Measurements from ENCODE around the gene GALNTL6. TPM values are rescaled to one million over a fixed set of nuclear protein-coding genes. Genes with fewer than 3 reads are reported as not detected.

GALNTL6 gene
- total and polyA plus RNA-seq, 2 experiments from 2014 or later: not detected

DNA sequence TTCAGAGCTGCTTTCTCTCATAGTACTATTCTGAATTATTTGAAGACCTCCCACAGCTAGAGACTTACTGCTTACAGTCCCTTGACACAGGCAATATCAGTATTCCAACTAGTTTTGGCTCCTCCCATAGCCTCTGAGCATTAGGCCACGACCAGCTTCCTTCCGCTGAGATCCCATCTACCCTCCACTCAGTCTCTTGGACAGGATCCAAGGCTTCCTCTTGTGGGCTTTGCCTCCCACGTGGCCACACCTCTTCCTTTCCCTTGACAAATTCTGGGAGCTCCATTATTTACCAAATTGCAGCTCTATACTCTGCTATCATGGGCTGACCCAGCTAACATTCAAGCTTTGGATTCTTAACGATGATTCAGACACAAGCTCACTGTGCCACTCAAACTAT is 885.1 kb downstream of the GALNTL6 start:
- Histone ChIP-seq H3K27ac (no peak overlapping the region), H3K79me2 (ENCODE audit: insufficient read depth) (no peaks in the 10 kb centered on the region), H3K27me3 (replicated peaks; ENCODE audit: insufficient read depth) (no peaks in the 10 kb centered on the region), H3K9ac (no peak overlapping the region), H3K9me3 (ENCODE audit: low read depth) (no peaks in the 10 kb centered on the region), H3F3A (ENCODE audit: insufficient read depth) (no peaks in the 10 kb centered on the region), H3K36me3 (ENCODE audit: low read depth) (no peaks in the 10 kb centered on the region), H3K9me2 (ENCODE audit: insufficient read depth) (no peaks in the 10 kb centered on the region), H3K4me3 (no peak overlapping the region), H3K4me2 (ENCODE audit: unreplicated experiment) (no peak overlapping the region), H2AFZ (no peak overlapping the region), H3K4me1 (ENCODE audit: insufficient read depth) (no peaks in the 10 kb centered on the region), H4K20me1 (ENCODE audit: insufficient read depth) (no peaks in the 10 kb centered on the region)
- 7 to 11% methylated on average over 4 of the region's 4 CpGs for WGBS, 2 experiments (ENCODE audit: low coverage in 1 of 2, low lambda C conversion rate in 2 of 2, missing lambda C conversion rate in 2 of 2)
- no peak for DNase-seq
- in situ Hi-C loops (cut with MboI): no loop called here
- TF ChIP-seq EZH2phosphoT487 (IDR thresholded peaks at IDR 0.05; ENCODE audit: insufficient read depth, low read depth) (no peak), EZH2 (IDR thresholded peaks at IDR 0.05; ENCODE audit: insufficient read depth, poor library complexity, severe bottlenecking) (no peak)

DNA sequence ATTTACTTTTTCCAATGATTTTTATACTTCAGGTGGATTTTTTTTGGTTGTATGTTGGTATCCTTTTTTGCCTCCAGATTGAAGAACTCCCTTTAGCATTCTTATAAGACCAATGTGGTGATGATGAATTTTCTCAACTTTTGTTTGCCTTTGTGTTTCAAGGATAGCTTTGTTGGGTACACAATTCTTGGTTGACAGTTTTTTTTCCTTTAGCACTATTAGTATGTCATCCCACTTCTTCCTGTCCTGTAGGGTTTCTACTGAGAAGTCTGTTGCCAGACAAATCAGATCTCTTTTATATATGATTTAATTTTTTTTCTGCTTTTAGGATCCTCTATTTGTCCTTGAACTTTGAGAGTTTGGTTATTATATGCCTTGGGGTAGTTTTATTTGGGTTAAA is 892.4 kb downstream of the GALNTL6 start:
- no peak for DNase-seq
- Histone ChIP-seq H4K20me1 (ENCODE audit: insufficient read depth) (no peaks in the 10 kb centered on the region), H3K4me1 (ENCODE audit: insufficient read depth) (no peaks in the 10 kb centered on the region), H3K27me3 (replicated peaks; ENCODE audit: insufficient read depth) (no peaks in the 10 kb centered on the region), H3K36me3 (ENCODE audit: low read depth) (no peaks in the 10 kb centered on the region), H2AFZ (no peak overlapping the region), H3K4me3 (no peak overlapping the region), H3K4me2 (ENCODE audit: unreplicated experiment) (no peak overlapping the region), H3K79me2 (ENCODE audit: insufficient read depth) (no peaks in the 10 kb centered on the region), H3K9me2 (ENCODE audit: insufficient read depth) (no peaks in the 10 kb centered on the region), H3K9ac (no peak overlapping the region), H3K27ac (no peak overlapping the region), H3K9me3 (ENCODE audit: low read depth) (no peaks in the 10 kb centered on the region), H3F3A (ENCODE audit: insufficient read depth) (no peaks in the 10 kb centered on the region)
- in situ Hi-C loops (cut with MboI): no loop called here
- TF ChIP-seq EZH2 (IDR thresholded peaks at IDR 0.05; ENCODE audit: insufficient read depth, poor library complexity, severe bottlenecking): no peak
- TF ChIP-seq EZH2phosphoT487 (IDR thresholded peaks at IDR 0.05; ENCODE audit: insufficient read depth, low read depth): no peak

GRCh38 chr4:172706000-172706399 is 892.8 kb downstream of the GALNTL6 start:
- no peaks in the 10 kb centered on the region for H3K79me2 ChIP-seq (ENCODE audit: insufficient read depth)
- in situ Hi-C loops (cut with MboI): no loop called here
- H4K20me1 ChIP-seq (ENCODE audit: insufficient read depth): no peaks in the 10 kb centered on the region
- no peak overlapping the region for H2AFZ ChIP-seq
- no peaks in the 10 kb centered on the region for H3K36me3 ChIP-seq (ENCODE audit: low read depth)
- no peak overlapping the region for H3K9ac ChIP-seq
- H3K4me2 ChIP-seq (ENCODE audit: unreplicated experiment): no peak overlapping the region
- H3K27me3 ChIP-seq (replicated peaks; ENCODE audit: insufficient read depth): no peaks in the 10 kb centered on the region
- H3K9me3 ChIP-seq (ENCODE audit: low read depth): no peaks in the 10 kb centered on the region
- no peaks in the 10 kb centered on the region for H3K9me2 ChIP-seq (ENCODE audit: insufficient read depth)
- TF ChIP-seq EZH2 (IDR thresholded peaks at IDR 0.05; ENCODE audit: insufficient read depth, poor library complexity, severe bottlenecking) (no peak), EZH2phosphoT487 (IDR thresholded peaks at IDR 0.05; ENCODE audit: insufficient read depth, low read depth) (no peak)
- no peaks in the 10 kb centered on the region for H3K4me1 ChIP-seq (ENCODE audit: insufficient read depth)
- no peak overlapping the region for H3K4me3 ChIP-seq
- no peak overlapping the region for H3K27ac ChIP-seq
- DNase-seq: no peak
- no peaks in the 10 kb centered on the region for H3F3A ChIP-seq (ENCODE audit: insufficient read depth)

DNA sequence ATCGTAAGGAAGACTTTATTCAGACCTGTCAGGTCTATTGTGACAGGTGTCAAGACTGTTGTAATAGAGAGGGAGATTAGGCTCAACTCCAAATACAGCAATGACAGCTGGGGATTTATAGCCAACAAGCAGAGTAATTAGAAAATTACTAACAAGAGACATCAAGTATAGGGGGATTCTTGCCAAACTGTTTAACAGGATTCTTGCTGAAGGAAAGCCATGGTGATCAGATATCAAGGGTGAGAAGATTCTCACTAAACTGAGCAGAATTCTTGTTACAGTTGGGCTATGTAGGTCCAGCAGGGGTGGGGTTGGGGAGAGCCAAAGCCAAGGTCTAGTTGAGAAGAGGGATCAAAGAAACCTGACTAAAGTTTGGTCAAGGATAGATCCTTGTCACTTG is 894.4 kb downstream of the GALNTL6 start:
- H3K4me1 ChIP-seq (ENCODE audit: insufficient read depth): no peaks in the 10 kb centered on the region
- no peak overlapping the region for H2AFZ ChIP-seq
- no peak for TF ChIP-seq EZH2phosphoT487 (IDR thresholded peaks at IDR 0.05; ENCODE audit: insufficient read depth, low read depth)
- TF ChIP-seq EZH2 (IDR thresholded peaks at IDR 0.05; ENCODE audit: insufficient read depth, poor library complexity, severe bottlenecking): no peak
- no peaks in the 10 kb centered on the region for H3K36me3 ChIP-seq (ENCODE audit: low read depth)
- no peak overlapping the region for H3K9ac ChIP-seq
- H3K4me2 ChIP-seq (ENCODE audit: unreplicated experiment): no peak overlapping the region
- no peak overlapping the region for H3K4me3 ChIP-seq
- no peaks in the 10 kb centered on the region for H3F3A ChIP-seq (ENCODE audit: insufficient read depth)
- H3K27me3 ChIP-seq (replicated peaks; ENCODE audit: insufficient read depth): no peaks in the 10 kb centered on the region
- DNase-seq: no peak
- no peaks in the 10 kb centered on the region for H3K9me3 ChIP-seq (ENCODE audit: low read depth)
- H3K27ac ChIP-seq: no peak overlapping the region
- H4K20me1 ChIP-seq (ENCODE audit: insufficient read depth): no peaks in the 10 kb centered on the region
- WGBS, 2 experiments (ENCODE audit: low coverage in 1 of 2, low lambda C conversion rate in 2 of 2, missing lambda C conversion rate in 2 of 2): 9 to 21% methylated on average over 1 of the region's 1 CpG
- no peaks in the 10 kb centered on the region for H3K9me2 ChIP-seq (ENCODE audit: insufficient read depth)
- H3K79me2 ChIP-seq (ENCODE audit: insufficient read depth): no peaks in the 10 kb centered on the region
- in situ Hi-C loops (cut with MboI): no loop called here

GRCh38 chr4:172708184-172708583 is 895.0 kb downstream of the GALNTL6 start:
- Histone ChIP-seq H3K4me3 (no peak overlapping the region), H2AFZ (no peak overlapping the region), H3F3A (ENCODE audit: insufficient read depth) (no peaks in the 10 kb centered on the region), H3K9me2 (ENCODE audit: insufficient read depth) (no peaks in the 10 kb centered on the region), H3K36me3 (ENCODE audit: low read depth) (no peaks in the 10 kb centered on the region), H3K4me1 (ENCODE audit: insufficient read depth) (no peaks in the 10 kb centered on the region), H3K27ac (no peak overlapping the region), H4K20me1 (ENCODE audit: insufficient read depth) (no peaks in the 10 kb centered on the region), H3K9ac (no peak overlapping the region), H3K4me2 (ENCODE audit: unreplicated experiment) (no peak overlapping the region), H3K27me3 (replicated peaks; ENCODE audit: insufficient read depth) (no peaks in the 10 kb centered on the region), H3K9me3 (ENCODE audit: low read depth) (no peaks in the 10 kb centered on the region), H3K79me2 (ENCODE audit: insufficient read depth) (no peaks in the 10 kb centered on the region)
- WGBS, 2 experiments (ENCODE audit: low coverage in 1 of 2, low lambda C conversion rate in 2 of 2, missing lambda C conversion rate in 2 of 2): 37% methylated on average over 5 of the region's 5 CpGs
- in situ Hi-C loops (cut with MboI): no loop called here
- TF ChIP-seq EZH2 (IDR thresholded peaks at IDR 0.05; ENCODE audit: insufficient read depth, poor library complexity, severe bottlenecking): no peak
- TF ChIP-seq EZH2phosphoT487 (IDR thresholded peaks at IDR 0.05; ENCODE audit: insufficient read depth, low read depth): no peak
- no peak for DNase-seq
